Hematopoietic multipotent progenitor cell treated with erythropoietin and hydrocortisone succinate and interleukin-3 and kit ligand, for 4 days (in vitro differentiated cells): ENCODE results near the gene FADS1.

Source experiments
- DNase-seq: peaks from one replicate; pipeline ENCODE4 v3.0.0-alpha.2; 2015

Gene FADS1

DNA sequence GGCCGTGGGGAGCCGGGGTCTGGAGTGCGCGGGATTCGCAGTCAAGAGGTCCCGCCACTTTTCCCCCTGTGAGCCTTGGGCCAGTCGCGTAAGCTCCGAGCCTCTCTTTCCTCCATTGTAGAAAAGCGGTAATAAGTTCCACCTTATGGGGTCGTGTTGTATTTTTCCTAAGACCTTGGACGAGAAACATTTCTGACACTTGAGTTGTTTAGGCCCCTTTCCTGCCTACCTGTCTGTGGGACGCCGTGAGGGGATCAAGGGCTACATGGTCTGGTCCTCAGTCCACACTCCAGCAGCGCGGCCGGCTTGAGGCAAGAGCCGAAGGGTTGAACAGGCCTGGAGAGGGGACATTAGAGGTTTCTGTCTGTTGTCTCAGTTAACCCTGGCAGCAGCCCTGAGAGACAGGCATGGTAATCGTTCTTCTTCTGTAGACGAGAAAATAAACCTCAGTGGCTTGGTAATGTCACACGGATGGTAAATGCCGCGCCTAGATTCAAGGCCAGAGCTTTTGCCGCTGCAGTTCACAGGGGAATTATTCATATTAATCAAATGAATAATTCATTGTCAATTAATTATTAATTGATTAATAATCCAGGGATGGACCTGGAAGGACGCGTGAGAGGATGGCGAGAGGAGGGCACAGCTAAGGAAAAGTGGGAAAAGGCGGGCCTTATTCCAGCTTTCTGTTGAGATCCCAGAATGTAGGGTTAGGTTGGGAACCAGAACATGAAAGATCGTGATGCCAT, 23.5 kb downstream of the FADS1 start:
- peak; percentile 45 for DNase-seq

DNA sequence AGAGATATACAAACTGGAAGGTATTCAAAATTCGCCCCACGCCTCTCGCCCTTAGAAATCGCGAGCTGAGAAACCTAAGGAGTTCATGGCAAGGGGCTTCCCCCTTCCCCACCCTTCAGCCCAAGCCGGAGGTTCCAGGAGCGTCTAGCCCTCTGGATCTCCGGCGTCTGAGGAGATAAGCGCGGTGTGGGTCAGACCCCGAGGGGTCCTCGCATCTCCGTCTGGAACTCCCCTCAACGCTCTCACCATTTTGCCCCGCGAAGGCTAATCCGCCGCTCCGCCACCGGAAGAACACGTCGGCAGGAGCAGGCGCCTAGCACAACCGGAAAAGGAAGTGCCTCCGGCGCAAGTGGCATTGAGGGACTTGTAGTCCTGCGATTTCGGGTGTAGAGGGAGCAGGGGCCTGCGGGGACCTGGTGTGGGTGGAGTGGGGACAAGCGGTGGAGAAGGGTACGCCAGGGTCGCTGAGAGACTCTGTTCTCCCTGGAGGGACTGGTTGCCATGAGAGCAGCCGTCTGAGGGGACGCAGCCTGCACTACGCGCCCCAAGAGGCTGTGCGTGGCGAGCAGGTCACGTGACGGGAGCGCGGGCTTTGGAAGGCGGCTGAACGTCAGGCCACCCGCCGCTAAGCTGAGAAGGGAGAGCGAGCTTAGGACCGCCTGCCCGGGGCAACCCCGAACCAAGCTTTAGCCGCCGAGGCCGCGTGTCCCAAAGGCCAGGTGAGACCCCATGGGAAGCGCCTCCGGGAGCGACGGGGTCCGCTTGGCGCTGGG, 24.3 kb downstream of the FADS1 start, which contains the start of the genes FEN1 and TMEM258:
TSS of gene FEN1 (plus strand) at position 602 of the 773 bp plus-strand sequence. CDS start 2,451 bp downstream, outside the sequence.
TSS of gene TMEM258 (minus strand) at position 290 of the 773 bp plus-strand sequence. CDS start at position 249, 41 bp downstream.
- DNase-seq, result peak; percentile 97

- peak; percentile 87 for DNase-seq
Observed at GRCh38 chr11:61791737-61792309, 25.0 kb downstream of the FADS1 start.

DNA sequence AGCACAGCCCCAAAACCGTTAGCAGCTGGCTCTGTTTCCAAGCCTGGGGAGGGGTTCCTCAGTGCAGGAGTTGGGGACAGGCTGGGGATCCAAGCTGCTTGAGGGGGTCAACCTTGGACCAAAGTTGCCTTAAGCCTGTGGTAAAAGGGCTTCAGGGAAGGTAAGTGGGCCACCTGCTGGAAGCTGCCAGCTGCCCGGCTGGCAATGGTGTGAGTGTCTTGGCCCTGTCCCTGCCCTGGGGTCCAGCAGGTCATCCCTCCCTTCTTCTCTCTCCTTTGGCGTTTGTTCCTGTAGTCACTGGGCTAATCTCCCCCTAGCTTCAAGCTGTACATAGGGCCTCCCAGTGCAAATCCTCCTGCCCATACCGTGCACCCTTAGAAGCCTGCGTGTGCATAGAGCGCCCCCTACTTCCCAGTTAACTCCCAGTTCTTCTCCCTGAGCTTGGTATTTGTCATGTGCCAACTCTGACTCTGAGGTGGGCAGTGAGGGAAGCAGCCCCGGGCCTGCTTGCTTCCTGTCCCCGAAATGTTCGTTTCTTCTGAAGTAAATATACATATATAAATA, 28.8 kb downstream of the FADS1 start:
- peak; percentile 81 for DNase-seq

DNA sequence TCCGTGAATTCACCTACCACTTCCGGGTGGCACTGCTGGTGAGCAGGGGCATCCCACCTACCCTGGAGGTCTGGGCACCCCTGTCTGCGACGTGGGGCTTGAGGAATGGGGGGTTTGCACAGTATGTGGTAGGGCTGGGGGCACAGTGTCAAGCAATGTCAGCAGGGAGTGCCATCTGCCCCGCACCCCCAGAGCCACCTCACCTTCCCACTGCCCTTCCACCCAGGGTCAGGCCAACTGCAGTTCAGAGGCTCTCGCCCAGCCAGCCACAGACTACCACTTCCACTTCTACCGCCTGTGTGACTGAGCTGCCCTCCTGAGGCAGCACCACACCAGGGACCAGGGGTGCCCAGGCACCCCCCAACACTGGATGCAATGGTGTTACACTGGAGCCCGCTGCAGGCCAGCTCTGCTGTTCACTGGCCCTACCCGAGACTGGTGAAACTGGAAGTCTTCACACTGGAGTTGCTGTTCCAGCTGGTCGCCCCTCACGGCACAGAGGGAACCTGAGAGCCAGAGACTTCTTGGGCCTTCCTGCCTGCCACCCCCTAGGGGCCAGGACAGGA, 30.9 kb downstream of the FADS1 start:
- no peak for DNase-seq

GRCh38 chr11:61784506-61784805, 32.3 kb downstream of the FADS1 start:
- no peak for DNase-seq

DNA sequence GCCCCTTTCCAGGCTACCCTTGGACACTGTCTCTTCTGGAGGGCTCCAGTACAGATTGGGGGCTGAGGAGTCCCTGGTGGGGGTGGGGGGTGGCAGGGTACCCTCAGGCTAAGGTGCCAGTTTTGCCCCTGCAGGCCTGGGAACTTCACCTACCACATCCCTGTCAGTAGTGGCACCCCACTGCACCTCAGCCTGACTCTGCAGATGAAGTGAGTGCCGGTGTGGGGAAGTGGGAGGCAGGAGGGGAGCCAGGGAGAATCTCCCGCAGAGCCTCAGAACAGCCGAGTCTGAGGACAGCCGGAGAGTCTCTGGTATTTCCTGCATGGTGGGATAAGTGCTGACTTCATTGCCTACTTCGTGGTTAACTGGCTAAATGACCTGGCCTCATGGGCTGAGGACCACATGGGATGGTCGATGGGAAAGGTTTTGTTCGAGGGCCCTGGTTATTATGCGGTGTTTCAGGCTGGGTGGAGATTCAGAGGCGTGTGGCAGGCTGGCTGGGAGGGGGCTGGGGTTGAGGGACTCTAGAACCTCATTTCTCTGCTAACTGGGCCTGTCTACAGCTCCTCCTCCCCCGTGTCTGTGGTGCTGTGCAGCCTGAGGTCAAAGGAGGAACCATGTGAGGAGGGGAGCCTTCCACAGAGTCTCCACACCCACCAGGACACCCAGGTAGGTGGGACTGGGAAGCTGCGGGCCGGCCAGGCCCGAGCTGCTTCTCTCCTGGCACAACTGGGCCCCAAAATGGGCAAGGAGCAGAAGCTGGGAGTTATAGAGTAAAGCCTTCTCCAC, 32.9 kb downstream of the FADS1 start:
- DNase-seq, result no peak

DNA sequence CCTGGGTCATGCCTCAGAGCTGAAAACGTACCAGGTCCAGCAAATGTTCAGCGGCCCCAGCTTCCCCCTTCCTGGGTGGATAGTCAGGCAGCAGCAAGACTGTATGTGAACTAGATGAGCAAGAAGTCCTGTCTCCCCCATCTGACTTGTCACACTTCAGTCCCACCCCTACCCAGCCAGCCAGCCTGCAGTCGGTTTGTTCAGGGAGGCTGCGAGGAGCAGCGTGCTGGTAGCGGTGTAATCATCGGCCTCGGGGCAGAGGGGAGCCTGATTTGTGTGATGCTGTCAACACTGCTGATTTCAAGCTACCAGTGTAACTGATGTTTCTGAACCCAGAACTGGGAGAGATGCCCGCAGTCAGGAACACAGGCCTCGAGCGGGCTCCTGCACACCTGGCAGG, 34.0 kb downstream of the FADS1 start:
- no peak for DNase-seq

DNA sequence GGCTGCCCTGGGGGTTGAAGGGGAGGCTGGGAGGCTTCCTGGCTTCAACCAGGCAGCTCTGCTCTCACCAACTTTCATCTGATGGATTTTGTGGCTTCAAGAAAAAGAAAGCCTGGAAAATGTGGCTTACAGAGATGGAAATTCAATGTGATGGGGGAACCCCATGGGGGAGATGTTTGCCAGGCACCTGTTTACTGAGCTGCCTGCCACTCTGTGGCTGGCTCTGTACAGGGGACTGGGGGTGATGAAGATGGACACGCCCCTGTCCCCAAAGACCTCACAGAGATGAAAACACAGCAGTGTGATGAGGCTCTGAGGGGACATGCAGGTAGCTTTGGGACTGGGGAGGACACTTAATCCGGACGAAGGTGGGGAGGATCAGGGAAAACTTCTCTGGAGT, 34.5 kb downstream of the FADS1 start:
- no peak for DNase-seq

DNA sequence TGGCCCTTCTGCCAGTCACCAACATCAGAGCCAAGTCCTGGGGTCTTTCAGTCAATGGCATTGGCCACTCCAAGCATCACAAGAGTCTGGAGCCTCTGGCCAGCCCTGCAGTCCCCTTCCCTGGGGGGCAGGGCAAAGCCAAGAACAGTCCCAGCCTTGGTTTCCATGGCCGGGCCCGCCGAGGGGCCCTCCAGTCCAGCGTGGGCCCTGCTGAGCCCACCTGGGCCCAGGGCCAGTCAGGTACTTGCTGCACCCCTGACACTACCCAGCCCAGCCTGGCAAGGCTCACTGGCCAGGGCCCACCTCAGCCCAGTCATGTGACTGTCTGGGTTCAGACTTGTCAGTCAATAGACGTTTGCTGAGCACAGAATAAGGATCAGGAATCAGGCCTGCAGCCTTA, 35.2 kb downstream of the FADS1 start:
- no peak for DNase-seq

- no peak for DNase-seq
Observed at GRCh38 chr11:61780581-61781162, 36.1 kb downstream of the FADS1 start.

GRCh38 chr11:61779666-61780525, 36.9 kb downstream of the FADS1 start:
- DNase-seq, result no peak

DNA sequence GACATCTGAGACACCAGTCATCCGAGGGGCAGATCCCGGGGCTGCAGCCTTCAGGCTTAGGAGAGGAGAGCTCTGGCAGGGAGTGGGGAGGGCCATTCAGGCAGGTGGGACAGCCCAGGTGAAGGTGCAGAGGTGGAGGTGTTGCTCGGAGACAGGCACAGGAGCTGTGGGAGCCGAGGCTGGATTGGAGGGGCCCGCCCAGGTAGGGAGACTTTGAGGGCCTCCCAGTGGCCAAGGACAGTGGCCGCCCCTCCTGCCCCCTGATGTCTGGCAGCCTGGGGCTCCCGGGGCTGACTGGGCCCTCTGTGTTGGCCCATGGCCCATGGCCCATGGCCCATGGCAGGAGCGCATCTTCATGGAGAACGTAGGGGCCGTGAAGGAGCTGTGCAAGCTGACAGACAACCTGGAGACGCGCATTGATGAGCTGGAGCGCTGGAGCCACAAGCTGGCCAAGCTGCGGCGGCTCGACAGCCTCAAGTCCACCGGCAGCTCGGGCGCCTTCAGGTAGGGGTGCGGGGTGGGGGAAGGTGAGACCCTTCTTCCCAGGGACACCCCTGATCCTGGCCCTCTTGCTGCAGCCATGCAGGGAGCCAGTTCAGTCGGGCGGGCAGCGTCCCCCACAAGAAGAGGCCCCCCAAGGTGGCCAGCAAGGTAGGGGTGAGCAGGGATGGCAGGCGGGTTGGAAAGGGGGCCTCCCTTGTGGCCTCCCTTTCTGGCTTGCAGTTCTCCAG, 37.7 kb downstream of the FADS1 start:
- no peak for DNase-seq

DNA sequence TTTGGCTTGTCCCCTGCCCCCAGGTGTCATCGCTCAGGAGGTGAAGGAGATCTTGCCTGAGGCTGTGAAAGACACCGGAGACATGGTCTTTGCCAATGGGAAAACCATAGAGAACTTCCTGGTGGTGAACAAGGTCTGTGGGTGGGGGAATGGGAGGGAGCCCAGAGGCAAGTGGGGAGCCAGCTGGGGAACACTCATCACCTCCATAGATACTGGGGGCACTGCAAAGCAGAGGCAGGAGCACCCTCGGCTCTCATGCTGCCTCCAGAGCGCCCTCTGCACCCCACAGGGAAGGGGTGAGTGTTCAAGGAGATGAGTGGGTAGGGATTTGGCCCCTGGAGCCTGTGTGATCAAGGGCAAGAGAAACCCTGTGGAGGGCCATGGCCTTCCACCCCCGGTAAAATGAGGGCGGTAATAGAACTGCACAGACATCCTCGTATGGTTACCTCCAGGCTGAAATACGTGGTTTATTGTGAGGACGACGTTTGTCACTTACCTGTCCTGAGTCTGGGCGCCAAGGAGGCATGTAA, 38.4 kb downstream of the FADS1 start:
- no peak for DNase-seq

GRCh38 chr11:61777234-61778090, 39.3 kb downstream of the FADS1 start:
- DNase-seq, result peak; percentile 66

GRCh38 chr11:61776561-61777075, 40.2 kb downstream of the FADS1 start:
- DNase-seq, result peak; percentile 89

- DNase-seq, result no peak
Observed at GRCh38 chr11:61775606-61776554, 40.9 kb downstream of the FADS1 start.

- no peak for DNase-seq
Observed at GRCh38 chr11:61775106-61775505, 41.7 kb downstream of the FADS1 start.
